Measurements from ENCODE around the gene ARMH1.

- peak; percentile 57 for TF ChIP-seq CTCF (IDR thresholded peaks at IDR 0.05; ENCODE audit: low read depth, low read length, poor library complexity, severe bottlenecking)
- no peak for TF ChIP-seq EZH2phosphoT487 (IDR thresholded peaks at IDR 0.05; ENCODE audit: borderline replicate concordance, low read length)
Measured at GRCh38 chr1:44655609-44656008, 18.9 kb upstream of the ARMH1 start.

Measured in DOHH2 (cell line).